ENCODE results near the gene HARBI1. TPM values are rescaled to one million over a fixed set of nuclear protein-coding genes. Genes with fewer than 3 reads are reported as not detected.

The HARBI1 gene
- total RNA-seq, 6 experiments from 2014 or later = 3.8 to 5.2 (median 4.7) TPM

GRCh38 chr11:46609386-46609785, 7.6 kb downstream of the HARBI1 start:
- Mint-ChIP-seq H3K27ac (no peak overlapping the region), H3K27me3 (ENCODE audit: insufficient read depth) (0 out of 2 replicates have a peak, but pooled peaks cover 1% of the 10 kb centered on the region)

GRCh38 chr11:46607516-46607915, 9.5 kb downstream of the HARBI1 start:
- Mint-ChIP-seq H3K4me1 (ENCODE audit: low read depth) (no peaks in the 10 kb centered on the region), H3K9me3 (no peaks in the 10 kb centered on the region), H3K27ac (no peak overlapping the region), H3K27me3 (ENCODE audit: insufficient read depth) (no peaks in the 10 kb centered on the region), H3K4me3 (no peak overlapping the region), H3K36me3 (ENCODE audit: low read depth) (no peaks in the 10 kb centered on the region)
- no peak for DNase-seq
- no peak for TF ChIP-seq CTCF (IDR thresholded peaks at IDR 0.05)

More at GRCh38 chr11:46609386-46609785, 7.6 kb downstream of the HARBI1 start:
- no peak for TF ChIP-seq CTCF (IDR thresholded peaks at IDR 0.05)
- Mint-ChIP-seq H3K36me3 (ENCODE audit: low read depth) (no peaks in the 10 kb centered on the region), H3K9me3 (no peaks in the 10 kb centered on the region), H3K4me3 (no peak overlapping the region), H3K4me1 (ENCODE audit: low read depth) (no peaks in the 10 kb centered on the region)
- no peak for DNase-seq

- Mint-ChIP-seq H3K4me1 (ENCODE audit: low read depth) (no peaks in the 10 kb centered on the region; the same call in 1 of the 2 replicates), H3K4me3 (no peak overlapping the region), H3K27ac (no peak overlapping the region), H3K9me3 (no peaks in the 10 kb centered on the region), H3K27me3 (ENCODE audit: insufficient read depth) (no peaks in the 10 kb centered on the region; the same call in 1 of the 2 replicates), H3K36me3 (ENCODE audit: low read depth) (no peaks in the 10 kb centered on the region)
- TF ChIP-seq CTCF (IDR thresholded peaks at IDR 0.05) = no peak
- no peak for DNase-seq
Measured at GRCh38 chr11:46604796-46605195, 12.2 kb downstream of the HARBI1 start.

DNA sequence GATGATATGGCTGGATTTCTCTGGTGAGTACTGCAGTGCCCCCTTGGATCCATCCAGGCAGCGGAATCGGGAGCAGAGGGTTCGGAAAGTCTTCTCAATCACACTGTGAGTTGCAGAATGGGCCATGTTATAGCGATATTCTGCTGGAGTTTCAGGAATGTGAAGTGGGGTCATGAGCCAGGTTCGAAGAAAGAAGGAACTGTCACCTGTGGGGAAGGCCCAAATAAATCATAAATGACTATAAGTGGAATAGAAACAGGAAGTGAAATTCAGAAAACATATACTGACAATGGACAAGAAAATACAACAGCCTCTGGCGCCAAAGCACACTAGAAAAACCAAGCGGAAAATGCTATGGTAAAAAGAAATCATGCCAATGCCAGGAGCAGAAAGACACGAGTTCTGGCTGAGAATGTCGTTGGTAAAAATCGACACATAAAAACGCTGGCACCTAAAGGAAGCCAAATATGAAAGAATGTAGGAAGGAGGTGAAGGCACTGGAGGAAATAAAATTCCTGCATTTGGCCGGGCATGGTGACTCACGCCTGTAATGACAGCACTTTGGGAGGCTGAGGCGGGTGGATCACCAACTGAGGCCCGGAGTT, 13.2 kb downstream of the HARBI1 start:
- no peak overlapping the region for H3K27ac Mint-ChIP-seq
- no peaks in the 10 kb centered on the region for H3K9me3 Mint-ChIP-seq
- no peaks in the 10 kb centered on the region; the same call in 1 of the 2 replicates for H3K4me1 Mint-ChIP-seq (ENCODE audit: low read depth)
- no peaks in the 10 kb centered on the region for H3K36me3 Mint-ChIP-seq (ENCODE audit: low read depth)
- no peak overlapping the region for H3K4me3 Mint-ChIP-seq
- no peaks in the 10 kb centered on the region; the same call in 1 of the 2 replicates for H3K27me3 Mint-ChIP-seq (ENCODE audit: insufficient read depth)
- no peak for DNase-seq
- TF ChIP-seq CTCF (IDR thresholded peaks at IDR 0.05) = no peak

DNA sequence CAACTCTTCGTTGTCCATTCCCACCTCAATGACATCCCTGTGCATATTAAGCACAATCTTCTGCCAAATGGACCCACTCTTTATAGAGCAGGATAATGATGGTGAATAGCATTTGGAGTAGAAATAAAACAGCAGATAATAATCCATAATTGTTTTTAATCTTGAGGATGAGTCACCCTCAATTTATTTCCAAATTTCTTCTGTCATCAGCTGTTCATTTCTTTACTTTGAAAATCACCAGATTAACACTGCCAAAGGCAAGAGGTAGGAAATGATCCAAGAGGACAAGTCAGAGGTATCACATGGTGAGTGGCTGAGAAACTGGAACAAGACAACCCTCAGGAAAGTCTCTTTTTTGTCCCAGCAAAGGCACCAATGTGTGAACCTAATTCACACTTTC, 15.9 kb downstream of the HARBI1 start:
- H3K9me3 Mint-ChIP-seq = no peaks in the 10 kb centered on the region
- peaks cover 8% of the 10 kb centered on the region for H3K4me1 Mint-ChIP-seq (ENCODE audit: low read depth)
- TF ChIP-seq CTCF (IDR thresholded peaks at IDR 0.05) = no peak
- no peaks in the 10 kb centered on the region; the same call in 1 of the 2 replicates for H3K27me3 Mint-ChIP-seq (ENCODE audit: insufficient read depth)
- no peak overlapping the region for H3K4me3 Mint-ChIP-seq
- no peak for DNase-seq
- H3K36me3 Mint-ChIP-seq (ENCODE audit: low read depth) = no peaks in the 10 kb centered on the region
- H3K27ac Mint-ChIP-seq = no peak overlapping the region
